GM12875 (cell line): ENCODE results near the gene TMEM198.

Source experiments
- H3K4me3 ChIP-seq: one replicate; pipeline ENCODE4 v1.5.1; 2011; ENCODE audit warnings: low read depth, low read length, control low read depth
- CTCF ChIP-seq: IDR thresholded peaks from 2 replicates; pipeline ENCODE4 v1.5.1; 2011; ENCODE audit warnings: low read depth, mild to moderate bottlenecking, control low read depth, inconsistent platforms, low read length, moderate library complexity, borderline replicate concordance; ENCODE audit not compliant: insufficient read depth

TMEM198 gene

GRCh38 chr2:219548990-219549389 is 5.2 kb downstream of the TMEM198 start:
- no peak for TF ChIP-seq CTCF
- no peak overlapping the region for H3K4me3 ChIP-seq

GRCh38 chr2:219549619-219550018 is 5.8 kb downstream of the TMEM198 start:
- no peak for TF ChIP-seq CTCF
- no peak overlapping the region for H3K4me3 ChIP-seq

GRCh38 chr2:219551441-219552381 is 7.9 kb downstream of the TMEM198 start:
- TF ChIP-seq CTCF = no peak
- H3K4me3 ChIP-seq = peak overlapping the region; percentile 47

GRCh38 chr2:219552382-219553167 is 8.7 kb downstream of the TMEM198 start:
- H3K4me3 ChIP-seq = peak overlapping the region; percentile 47
- no peak for TF ChIP-seq CTCF

DNA sequence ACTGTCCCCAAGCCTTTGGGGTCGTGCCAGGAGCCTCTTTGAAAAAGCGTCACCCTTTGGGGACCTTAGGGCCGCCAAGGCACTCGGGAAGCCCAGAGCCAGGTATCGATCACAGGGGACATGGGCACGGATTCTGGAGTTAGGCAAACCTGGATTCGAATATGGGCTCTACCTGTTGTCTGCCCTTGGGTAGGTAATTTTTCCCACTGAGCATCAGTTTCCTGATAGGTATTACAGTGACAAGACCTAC is 9.3 kb downstream of the TMEM198 start:
- H3K4me3 ChIP-seq = no peak overlapping the region
- no peak for TF ChIP-seq CTCF

- H3K4me3 ChIP-seq = no peak overlapping the region
- no peak for TF ChIP-seq CTCF
These were observed 9.7 kb downstream of the TMEM198 start for GRCh38 chr2:219553463-219553963.
